Lower leg skin (tissue), 3 donors: Measurements from ENCODE around the gene HOGA1.

Experiments used
- CTCF ChIP-seq, 3 donors: fragments of 450-650 bp; IDR thresholded peaks; one replicate each; pipeline ENCODE4 v1.5.1; 2016; ENCODE audit warnings: antibody characterized with exemption in 3 of 3, mild to moderate bottlenecking in 3 of 3, moderate library complexity in 2 of 3
- POLR2A ChIP-seq, 2 donors: fragments of 450-650 bp; IDR thresholded peaks; one replicate each; pipeline ENCODE4 v1.6.1; 2016 to 2017; ENCODE audit warnings: antibody characterized with exemption in 2 of 2, mild to moderate bottlenecking in 1 of 2, moderate library complexity in 1 of 2

DNA sequence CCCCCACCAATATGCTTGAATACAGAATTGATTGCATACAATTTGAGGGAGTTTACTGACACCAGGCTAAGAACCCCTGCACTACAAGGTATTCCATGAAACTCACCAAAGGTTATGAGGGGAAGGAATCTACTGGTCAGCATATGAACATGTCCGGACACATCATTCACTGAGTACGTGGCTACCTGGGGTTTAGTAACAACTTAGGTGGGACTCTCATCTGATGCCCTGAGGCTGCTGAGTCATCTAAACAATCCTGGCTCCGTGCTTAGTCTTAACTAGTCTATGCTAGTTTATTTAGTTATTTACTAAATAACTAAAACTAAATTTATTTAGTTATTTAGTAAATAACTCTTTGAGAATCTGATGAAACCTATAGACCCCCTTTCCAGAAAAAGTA is 67.6 kb downstream of the HOGA1 start:
- no peak for TF ChIP-seq CTCF (IDR thresholded peaks at IDR 0.05)
- no peak for TF ChIP-seq POLR2A (IDR thresholded peaks at IDR 0.05)
